Ramos (cell line): Measurements from ENCODE around the gene YPEL5.

Experiments
- in situ Hi-C: fragments of 300-500 bp; cut with MboI; formaldehyde crosslinking; loops from one replicate; pipeline ENCODE4 v1.14.3; 2022; ENCODE audit warnings: low sequenced_read_pairs; ENCODE audit not compliant: unreplicated experiment

Gene YPEL5

GRCh38 chr2:30161929-30162706 lies 15.3 kb downstream of the YPEL5 start:
- in situ Hi-C loops = loop anchor here (25.0 kb wide), 2 partner anchors 1000 to 1175 kb away; no protein-coding TSS in a partner anchor

- in situ Hi-C loops = loop anchor here (25.0 kb wide), 2 partner anchors 999 to 1174 kb away; no protein-coding TSS in a partner anchor
Observed at GRCh38 chr2:30162806-30163205, 16.0 kb downstream of the YPEL5 start.

- in situ Hi-C loops = loop anchor here (25.0 kb wide), 2 partner anchors 998 to 1173 kb away; no protein-coding TSS in a partner anchor
Observed at GRCh38 chr2:30164131-30164925, 17.5 kb downstream of the YPEL5 start.

GRCh38 chr2:30165050-30165520 lies 18.3 kb downstream of the YPEL5 start:
- in situ Hi-C loops = loop anchor here (5.0 to 25.0 kb wide), 3 partner anchors 542 to 1172 kb away; no protein-coding TSS in a partner anchor

GRCh38 chr2:30165617-30166016 lies 18.8 kb downstream of the YPEL5 start:
- in situ Hi-C loops = loop anchor here (5.0 to 25.0 kb wide), 3 partner anchors 542 to 1172 kb away; no protein-coding TSS in a partner anchor

GRCh38 chr2:30172627-30173026 lies 25.8 kb downstream of the YPEL5 start:
- in situ Hi-C loops = loop anchor here (25.0 kb wide), 2 partner anchors 990 to 1165 kb away; no protein-coding TSS in a partner anchor

GRCh38 chr2:30177440-30177839 lies 30.6 kb downstream of the YPEL5 start:
- in situ Hi-C loops = no loop called here

GRCh38 chr2:30177956-30178355 lies 31.1 kb downstream of the YPEL5 start:
- in situ Hi-C loops = no loop called here

- in situ Hi-C loops = no loop called here
Observed at GRCh38 chr2:30178618-30179434, 32.0 kb downstream of the YPEL5 start.

- in situ Hi-C loops = no loop called here
Observed at GRCh38 chr2:30179536-30179935, 32.7 kb downstream of the YPEL5 start.

GRCh38 chr2:30180226-30180625 lies 33.4 kb downstream of the YPEL5 start:
- in situ Hi-C loops = no loop called here

- in situ Hi-C loops = no loop called here
Observed at GRCh38 chr2:30181176-30181575, 34.4 kb downstream of the YPEL5 start.

GRCh38 chr2:30184035-30184434 lies 37.2 kb downstream of the YPEL5 start:
- in situ Hi-C loops = no loop called here

GRCh38 chr2:30185178-30185577 lies 38.4 kb downstream of the YPEL5 start:
- in situ Hi-C loops = no loop called here

- in situ Hi-C loops = no loop called here
Observed at GRCh38 chr2:30188292-30188691, 41.5 kb downstream of the YPEL5 start.

GRCh38 chr2:30190637-30191036 lies 43.8 kb downstream of the YPEL5 start:
- in situ Hi-C loops = no loop called here

- in situ Hi-C loops = no loop called here
Observed at GRCh38 chr2:30191107-30191506, 44.3 kb downstream of the YPEL5 start.

- in situ Hi-C loops = no loop called here
Observed at GRCh38 chr2:30191819-30192271, 45.0 kb downstream of the YPEL5 start.

- in situ Hi-C loops = no loop called here
Observed at GRCh38 chr2:30192314-30192713, 45.5 kb downstream of the YPEL5 start.

GRCh38 chr2:30193104-30193681 lies 46.4 kb downstream of the YPEL5 start:
- in situ Hi-C loops = no loop called here
